ENCODE measurements around the gene FUOM. TPM values are rescaled to one million over a fixed set of nuclear protein-coding genes. Genes with fewer than 3 reads are reported as not detected.
"Not testable (repeated sequence)": the region's sequence is repeated elsewhere in the genome, so short reads cannot be mapped to it uniquely, and the experiment has no call there.

FUOM gene
- total and polyA plus RNA-seq, 12 donors, result 4.8 to 47.9 (median 15.8) TPM

- 25 to 57% (median 28%) methylated on average over 5 to 20 of the region's 20 CpGs; no CpG with 5 or more reads in 1 of the 4 donors for WGBS, 4 donors
- Histone ChIP-seq H3K27ac (peak overlapping the region in 3 of 5 donors; percentile 55 to 82 (median 58)), H3K27me3 (no peaks in the 10 kb centered on the region), H3K9me3 (replicated peaks in 1 of 3) (no peaks in the 10 kb centered on the region), H3K4me3 (peak overlapping the region in 2 of 4 donors; percentile 58 to 91), H3K36me3 (replicated peaks in 1 of 2) (no peaks in the 10 kb centered on the region), H3K4me1 (replicated peaks in 1 of 2) (peaks cover 15 to 20% of the 10 kb centered on the region in 2 donors)
- intact Hi-C loops (cut with DNase I), result no loop called here
- no peak for DNase-seq
- TF ChIP-seq POLR2A (IDR thresholded peaks at IDR 0.05) (no peak), CTCF (IDR thresholded peaks at IDR 0.05) (no peak)
These were observed 20.0 kb upstream of the FUOM start for GRCh38 chr10:133377818-133378250.

- WGBS, 4 donors, result 86 to 92% (median 88%) methylated on average over 14 to 30 of the region's 30 CpGs
- Histone ChIP-seq H3K27me3 (no peaks in the 10 kb centered on the region), H3K9me3 (replicated peaks in 1 of 3) (no peaks in the 10 kb centered on the region), H3K27ac (no peak overlapping the region), H3K4me3 (no peak overlapping the region), H3K36me3 (replicated peaks in 1 of 2) (no peaks in the 10 kb centered on the region), H3K4me1 (replicated peaks in 1 of 2) (peaks cover 15 to 22% of the 10 kb centered on the region in 2 donors)
- intact Hi-C loops (cut with DNase I), result no loop called here
- TF ChIP-seq CTCF (IDR thresholded peaks at IDR 0.05), result no peak
- TF ChIP-seq POLR2A (IDR thresholded peaks at IDR 0.05), result no peak
- DNase-seq, result no peak
These were observed 19.4 kb upstream of the FUOM start for GRCh38 chr10:133377025-133377817.

- intact Hi-C loops (cut with DNase I); H3K36me3 ChIP-seq (replicated peaks in 1 of 2); H3K9me3 ChIP-seq (replicated peaks in 1 of 3); H3K27ac ChIP-seq; H3K4me3 ChIP-seq; H3K27me3 ChIP-seq; DNase-seq: not testable (repeated sequence)
- WGBS, 4 donors, result 79 to 92% (median 85%) methylated on average over 5 of the region's 5 CpGs
- H3K4me1 ChIP-seq (replicated peaks in 1 of 2), result peaks cover 15 to 25% of the 10 kb centered on the region in 2 donors
These were observed 18.4 kb upstream of the FUOM start for GRCh38 chr10:133376183-133376582.

- no peaks in the 10 kb centered on the region for H3K27me3 ChIP-seq
- H3K4me3 ChIP-seq, result no peak overlapping the region
- no peak overlapping the region for H3K27ac ChIP-seq
- 74 to 80% (median 78%) methylated on average over 12 of the region's 12 CpGs for WGBS, 4 donors
- peaks cover 0 to 2% of the 10 kb centered on the region in 2 donors for H3K36me3 ChIP-seq (replicated peaks in 1 of 2)
- no peak for DNase-seq
- peaks cover 15 to 25% of the 10 kb centered on the region in 2 donors for H3K4me1 ChIP-seq (replicated peaks in 1 of 2)
- intact Hi-C loops (cut with DNase I), result no loop called here
- H3K9me3 ChIP-seq (replicated peaks in 1 of 3), result no peaks in the 10 kb centered on the region
- no peak for TF ChIP-seq CTCF (IDR thresholded peaks at IDR 0.05)
These were observed 17.7 kb upstream of the FUOM start for GRCh38 chr10:133375357-133376115.
